ENCODE results near the gene FBXL16.

DNA sequence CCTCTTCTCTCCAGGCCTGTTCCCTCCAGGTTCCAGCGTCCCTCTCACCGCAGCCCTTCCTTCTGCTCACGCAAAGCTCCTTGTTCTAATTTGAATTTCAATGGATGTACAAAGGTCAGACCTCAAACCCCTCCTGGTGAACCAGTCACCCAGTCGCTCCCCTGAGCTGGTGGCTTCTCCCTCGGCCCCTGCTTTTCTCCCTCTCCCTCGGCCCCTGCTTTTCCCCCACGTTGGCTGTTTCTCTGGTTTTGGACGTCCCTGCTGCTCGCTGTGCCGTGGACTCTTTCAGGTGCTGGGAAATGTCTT is 46.4 kb upstream of the FBXL16 start:
- TF ChIP-seq, protein P1, sequence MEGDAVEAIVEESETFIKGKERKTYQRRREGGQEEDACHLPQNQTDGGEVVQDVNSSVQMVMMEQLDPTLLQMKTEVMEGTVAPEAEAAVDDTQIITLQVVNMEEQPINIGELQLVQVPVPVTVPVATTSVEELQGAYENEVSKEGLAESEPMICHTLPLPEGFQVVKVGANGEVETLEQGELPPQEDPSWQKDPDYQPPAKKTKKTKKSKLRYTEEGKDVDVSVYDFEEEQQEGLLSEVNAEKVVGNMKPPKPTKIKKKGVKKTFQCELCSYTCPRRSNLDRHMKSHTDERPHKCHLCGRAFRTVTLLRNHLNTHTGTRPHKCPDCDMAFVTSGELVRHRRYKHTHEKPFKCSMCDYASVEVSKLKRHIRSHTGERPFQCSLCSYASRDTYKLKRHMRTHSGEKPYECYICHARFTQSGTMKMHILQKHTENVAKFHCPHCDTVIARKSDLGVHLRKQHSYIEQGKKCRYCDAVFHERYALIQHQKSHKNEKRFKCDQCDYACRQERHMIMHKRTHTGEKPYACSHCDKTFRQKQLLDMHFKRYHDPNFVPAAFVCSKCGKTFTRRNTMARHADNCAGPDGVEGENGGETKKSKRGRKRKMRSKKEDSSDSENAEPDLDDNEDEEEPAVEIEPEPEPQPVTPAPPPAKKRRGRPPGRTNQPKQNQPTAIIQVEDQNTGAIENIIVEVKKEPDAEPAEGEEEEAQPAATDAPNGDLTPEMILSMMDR (IDR thresholded peaks at IDR 0.05), result no peak
- TF ChIP-seq EP300 (IDR thresholded peaks at IDR 0.05), result no peak
